GM21515 (cell line): ENCODE data around the gene CFAP46.
"Not testable (repeated sequence)": the region's sequence is repeated elsewhere in the genome, so short reads cannot be mapped to it uniquely, and the experiment has no call there.

Experiments
- ATAC-seq: cut with Tn5 transposase; IDR thresholded peaks from one replicate; pipeline ENCODE4 v1.9.1; 2021; ENCODE audit not compliant: unreplicated experiment

Gene CFAP46

GRCh38 chr10:132929480-132929879 lies 12.9 kb downstream of the CFAP46 start:
- ATAC-seq = no peak

- ATAC-seq = no peak
Observed at GRCh38 chr10:132928261-132928660, 14.1 kb downstream of the CFAP46 start.

- no peak for ATAC-seq
Observed at GRCh38 chr10:132927824-132928223, 14.5 kb downstream of the CFAP46 start.

- ATAC-seq = no peak
Observed at GRCh38 chr10:132926777-132927650, 15.4 kb downstream of the CFAP46 start.

- ATAC-seq = no peak
Observed at GRCh38 chr10:132926070-132926469, 16.3 kb downstream of the CFAP46 start.

GRCh38 chr10:132925614-132926013 lies 16.8 kb downstream of the CFAP46 start:
- no peak for ATAC-seq

- ATAC-seq = no peak
Observed at GRCh38 chr10:132925071-132925561, 17.3 kb downstream of the CFAP46 start.

GRCh38 chr10:132924046-132924952 lies 18.1 kb downstream of the CFAP46 start:
- no peak for ATAC-seq

GRCh38 chr10:132923384-132923783 lies 19.0 kb downstream of the CFAP46 start:
- not testable (repeated sequence) for ATAC-seq

- ATAC-seq = no peak
Observed at GRCh38 chr10:132922872-132923271, 19.5 kb downstream of the CFAP46 start.

GRCh38 chr10:132921818-132922807 lies 20.3 kb downstream of the CFAP46 start:
- no peak for ATAC-seq

- ATAC-seq = no peak
Observed at GRCh38 chr10:132921086-132921485, 21.3 kb downstream of the CFAP46 start.

- ATAC-seq = no peak
Observed at GRCh38 chr10:132920101-132920925, 22.1 kb downstream of the CFAP46 start.

GRCh38 chr10:132919374-132920100 lies 22.8 kb downstream of the CFAP46 start:
- no peak for ATAC-seq

GRCh38 chr10:132918617-132919373 lies 23.6 kb downstream of the CFAP46 start:
- no peak for ATAC-seq

- no peak for ATAC-seq
Observed at GRCh38 chr10:132918264-132918616, 24.1 kb downstream of the CFAP46 start.

- no peak for ATAC-seq
Observed at GRCh38 chr10:132916956-132917666, 25.3 kb downstream of the CFAP46 start.

- no peak for ATAC-seq
Observed at GRCh38 chr10:132916421-132916841, 25.9 kb downstream of the CFAP46 start.
